Coronary artery (tissue), 2 donors: ENCODE measurements around the gene PTH1R.

ENCODE experiments used
- DNase-seq: peaks from one replicate; pipeline ENCODE4 v3.0.0-alpha.2; 2017; ENCODE audit warnings: low spot score
- H3K27ac ChIP-seq, 2 donors: fragments of 200-600 bp; sonication (generic); one replicate each; pipeline ENCODE4 v1.5.1; 2016 to 2019
- H3K4me3 ChIP-seq: fragments of 200-600 bp; sonication (generic); 2 replicates; pipeline ENCODE4 v1.5.1; 2016; ENCODE audit warnings: mild to moderate bottlenecking, moderate library complexity
- TF ChIP-seq, protein P1 (sequence below): fragments of 200-600 bp; sonication (generic); IDR thresholded peaks from one replicate; pipeline ENCODE4 v1.5.1; 2019; ENCODE audit warnings: antibody characterized with exemption

The PTH1R gene

DNA sequence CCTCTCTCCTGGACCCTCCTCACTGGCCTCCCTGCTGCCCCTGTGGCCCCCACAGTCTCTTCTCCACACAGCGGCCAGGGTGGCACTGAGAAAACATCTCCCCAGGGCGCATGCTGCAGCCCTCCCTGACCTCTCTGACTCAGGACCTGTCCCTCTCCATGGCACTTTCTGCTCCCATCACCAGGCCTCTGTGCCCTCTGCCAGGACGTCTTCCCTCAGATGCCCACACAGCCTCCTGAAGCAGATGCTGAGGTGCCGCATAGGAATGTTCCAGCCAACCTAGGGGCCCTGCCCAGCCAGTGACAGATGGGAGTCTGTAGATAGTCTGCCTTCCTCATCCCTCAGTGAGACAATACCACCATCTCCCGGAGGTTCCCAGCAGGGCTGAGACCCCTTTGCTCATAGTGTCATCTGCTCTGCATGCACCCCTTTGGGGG, 22.9 kb upstream of the PTH1R start:
- TF ChIP-seq, protein P1, sequence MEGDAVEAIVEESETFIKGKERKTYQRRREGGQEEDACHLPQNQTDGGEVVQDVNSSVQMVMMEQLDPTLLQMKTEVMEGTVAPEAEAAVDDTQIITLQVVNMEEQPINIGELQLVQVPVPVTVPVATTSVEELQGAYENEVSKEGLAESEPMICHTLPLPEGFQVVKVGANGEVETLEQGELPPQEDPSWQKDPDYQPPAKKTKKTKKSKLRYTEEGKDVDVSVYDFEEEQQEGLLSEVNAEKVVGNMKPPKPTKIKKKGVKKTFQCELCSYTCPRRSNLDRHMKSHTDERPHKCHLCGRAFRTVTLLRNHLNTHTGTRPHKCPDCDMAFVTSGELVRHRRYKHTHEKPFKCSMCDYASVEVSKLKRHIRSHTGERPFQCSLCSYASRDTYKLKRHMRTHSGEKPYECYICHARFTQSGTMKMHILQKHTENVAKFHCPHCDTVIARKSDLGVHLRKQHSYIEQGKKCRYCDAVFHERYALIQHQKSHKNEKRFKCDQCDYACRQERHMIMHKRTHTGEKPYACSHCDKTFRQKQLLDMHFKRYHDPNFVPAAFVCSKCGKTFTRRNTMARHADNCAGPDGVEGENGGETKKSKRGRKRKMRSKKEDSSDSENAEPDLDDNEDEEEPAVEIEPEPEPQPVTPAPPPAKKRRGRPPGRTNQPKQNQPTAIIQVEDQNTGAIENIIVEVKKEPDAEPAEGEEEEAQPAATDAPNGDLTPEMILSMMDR: no peak
- no peak for DNase-seq
- Histone ChIP-seq H3K27ac (no peak overlapping the region), H3K4me3 (no peak overlapping the region)

DNA sequence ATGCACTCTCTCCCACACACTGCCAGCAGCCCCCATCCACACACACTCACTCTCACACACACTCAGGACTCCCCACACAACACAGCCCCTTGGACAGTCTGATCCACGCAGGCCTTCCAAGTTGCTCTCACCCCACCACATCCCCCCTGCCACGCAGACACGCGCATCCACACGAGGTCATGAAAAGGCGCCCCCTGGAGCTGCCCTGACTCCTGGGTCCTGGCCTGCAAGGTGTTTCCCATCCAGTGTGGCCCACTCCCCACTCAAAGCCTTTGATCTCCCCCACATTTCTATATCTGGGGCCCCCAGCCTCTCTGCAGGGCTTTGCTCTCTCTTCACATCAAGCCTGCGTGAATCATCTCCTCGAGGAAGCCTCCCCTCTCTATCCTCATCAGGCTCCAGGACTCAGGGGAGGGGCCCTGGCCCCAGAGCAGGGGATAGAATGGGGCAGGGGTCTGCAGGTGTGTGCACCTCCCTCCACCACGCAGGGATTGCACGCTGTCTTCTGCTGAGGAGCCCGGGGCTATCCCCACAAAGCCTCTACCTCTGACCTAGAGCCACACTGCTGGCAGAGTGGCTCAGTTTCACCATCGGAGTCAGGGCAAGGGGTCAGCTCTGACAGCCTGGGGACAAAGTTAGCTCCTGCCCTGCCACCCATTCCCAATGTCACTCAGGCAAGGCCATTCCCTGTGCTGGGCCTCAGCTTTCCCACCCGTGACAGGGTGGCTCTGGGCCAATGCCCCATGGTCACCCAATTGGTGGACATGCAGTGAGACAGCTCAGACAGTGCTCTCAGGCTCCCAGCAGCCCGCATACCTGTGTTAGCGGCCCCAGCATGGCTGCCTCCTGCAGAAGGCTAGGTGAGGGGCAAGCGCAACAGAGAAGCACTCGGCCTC, 20.7 kb upstream of the PTH1R start:
- TF ChIP-seq, protein P1: no peak
- peak; percentile 60 for DNase-seq
- Histone ChIP-seq H3K4me3 (no peak overlapping the region), H3K27ac (no peak overlapping the region)

DNA sequence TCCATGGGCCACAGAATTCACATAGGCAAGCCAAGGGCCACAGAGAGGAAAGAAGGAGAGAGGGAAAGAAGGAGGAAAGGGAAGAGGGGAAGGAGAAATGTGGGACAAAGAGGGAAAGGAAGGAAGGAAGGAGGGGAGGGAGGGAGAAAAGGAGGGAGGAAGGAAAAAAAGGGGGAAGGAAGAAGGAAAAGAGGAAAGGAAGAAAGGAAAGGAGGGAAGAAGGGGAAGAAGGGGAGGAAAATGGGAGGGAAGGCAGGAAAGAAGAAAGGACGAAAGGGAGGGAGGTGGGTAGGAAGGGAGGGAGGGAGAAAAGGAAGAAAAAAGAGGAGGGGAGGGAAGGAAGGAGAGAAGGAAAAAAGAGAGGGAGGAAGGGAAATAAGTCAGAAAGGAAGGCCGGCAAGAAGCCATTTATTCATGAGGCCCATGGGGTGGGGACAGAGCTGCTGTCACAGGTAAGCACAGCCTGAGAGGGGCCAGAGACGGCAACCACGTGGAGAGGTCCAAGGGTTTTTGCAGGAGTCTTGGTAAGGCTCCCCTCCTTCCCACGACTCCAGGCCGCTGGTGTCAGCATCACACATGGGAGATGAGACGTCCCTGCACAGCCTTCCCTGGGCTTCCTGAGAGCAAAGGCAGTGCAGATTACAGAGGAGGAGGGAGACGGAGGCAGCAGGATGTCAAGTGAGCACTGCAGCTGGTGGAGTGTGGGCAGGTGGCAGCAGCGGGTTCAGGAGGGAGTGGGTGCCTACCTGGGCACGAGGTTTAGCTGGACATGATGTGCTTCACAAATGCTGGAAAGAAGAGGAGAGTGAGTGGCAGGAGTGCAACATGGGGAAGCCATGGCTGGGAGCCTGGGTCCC, 19.8 kb upstream of the PTH1R start:
- no peak for DNase-seq
- Histone ChIP-seq H3K27ac (no peak overlapping the region), H3K4me3 (no peak overlapping the region)
- TF ChIP-seq, protein P1: no peak

DNA sequence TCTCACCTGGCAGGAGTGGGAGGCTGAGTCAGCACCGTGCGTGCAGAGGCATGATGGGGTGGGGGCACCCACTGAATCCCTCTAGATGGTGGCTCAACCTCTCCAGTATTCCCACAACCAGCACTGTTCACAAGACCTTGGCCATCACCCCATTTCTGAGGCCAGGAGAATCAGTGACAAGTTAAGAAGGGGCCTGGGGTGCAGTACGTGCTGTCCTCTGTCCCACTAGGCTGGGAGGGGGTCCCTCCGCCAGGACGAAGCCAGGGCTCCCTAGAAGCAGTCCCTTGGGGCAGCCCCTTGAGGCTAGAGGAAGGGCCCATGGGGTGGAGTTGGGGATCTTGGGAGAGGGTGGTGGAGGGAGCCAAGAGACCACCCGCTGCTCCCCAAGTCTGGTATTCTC, 19.1 kb upstream of the PTH1R start:
- Histone ChIP-seq H3K27ac (no peak overlapping the region), H3K4me3 (no peak overlapping the region)
- TF ChIP-seq, protein P1: no peak
- no peak for DNase-seq

DNA sequence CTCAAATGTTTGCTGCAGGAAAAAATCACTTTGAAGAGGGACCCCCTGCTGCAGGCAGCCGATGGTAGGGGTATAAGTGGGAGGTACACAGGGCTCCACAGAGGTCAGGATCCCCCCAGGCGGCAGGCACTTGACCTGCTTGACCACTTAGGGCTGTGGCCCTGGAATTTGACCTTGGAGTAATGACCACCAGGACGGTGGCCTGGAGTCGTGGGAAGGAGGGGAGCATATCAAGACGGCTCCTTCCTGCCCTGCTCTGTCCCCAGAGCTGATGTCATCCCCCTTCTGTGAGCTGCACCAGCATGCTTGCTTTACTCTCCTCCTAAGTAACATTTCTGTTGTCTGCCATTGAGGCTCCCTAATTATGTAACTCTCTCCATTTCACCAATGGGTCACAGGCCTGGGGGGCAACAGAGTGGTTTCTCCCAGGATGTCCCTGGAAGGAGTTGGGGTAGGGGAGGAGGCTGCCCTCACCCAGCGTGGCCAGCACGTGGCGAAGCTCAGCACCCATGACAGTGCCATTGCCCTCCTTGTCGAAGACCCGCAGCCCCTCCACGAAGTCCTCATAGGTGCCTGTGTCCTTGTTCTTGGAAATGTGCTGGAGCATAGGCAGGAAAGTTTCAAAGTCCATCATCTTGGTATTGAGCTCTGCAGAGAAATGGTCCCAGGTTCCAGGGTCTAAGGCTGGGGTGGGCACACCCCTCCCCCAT, 18.4 kb upstream of the PTH1R start:
- H3K27ac ChIP-seq: no peak overlapping the region
- TF ChIP-seq, protein P1: no peak
- no peak overlapping the region for H3K4me3 ChIP-seq
- DNase-seq: no peak

DNA sequence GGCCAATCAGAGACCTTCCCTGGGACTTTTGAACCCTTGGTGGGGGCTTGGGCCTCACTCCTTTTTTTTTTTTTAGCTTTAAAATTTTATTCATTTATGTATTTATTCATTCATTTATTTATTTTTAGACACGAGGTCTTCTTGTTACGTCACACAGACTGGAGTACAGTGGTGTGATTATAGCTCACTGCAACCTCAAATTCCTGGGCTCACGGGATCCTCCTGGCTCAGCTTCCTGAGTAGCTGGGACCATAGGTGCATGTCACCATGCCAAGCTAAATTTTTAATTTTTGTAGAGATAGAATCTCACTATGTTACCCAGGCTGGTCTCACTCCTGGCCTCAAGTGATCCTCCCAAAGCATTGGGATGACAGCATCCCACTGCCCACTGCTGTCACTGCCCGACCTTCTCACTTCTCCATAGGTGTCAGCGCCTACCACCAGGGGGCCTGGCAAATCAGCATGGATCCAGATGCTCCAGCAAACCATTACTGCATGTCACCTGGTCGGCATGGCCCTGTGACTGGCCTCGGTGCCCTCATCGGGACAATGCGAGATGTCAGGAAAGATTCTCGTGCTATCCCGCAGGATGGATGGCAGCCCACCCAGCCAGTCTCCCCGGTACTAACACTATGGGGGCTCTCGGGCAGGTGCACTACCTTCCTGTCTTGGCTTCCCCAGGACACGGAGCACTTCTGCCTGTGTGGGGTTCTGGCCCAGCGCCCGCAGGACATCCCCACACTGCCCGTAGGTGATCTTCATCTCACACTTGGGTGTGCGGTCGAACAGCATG, 17.3 kb upstream of the PTH1R start:
- H3K27ac ChIP-seq: no peak overlapping the region
- DNase-seq: peak; percentile 68
- TF ChIP-seq, protein P1: no peak

More for the DNA sequence above, 17.3 kb upstream of the PTH1R start:
- H3K4me3 ChIP-seq: no peak overlapping the region
